H1 (cell line): ENCODE results near the gene GNG8. TPM values are rescaled to one million over a fixed set of nuclear protein-coding genes. Genes with fewer than 3 reads are reported as not detected.

Experiments used
- CTCF ChIA-PET: fragments of 300-600 bp; sonication (Branson Sonifier 250); formaldehyde crosslinking; loops from one replicate; lab custom pipeline; 2021; ENCODE audit not compliant: partially characterized antibody; lab: Charles Lee
- POLR2A ChIA-PET: fragments of 300-600 bp; sonication (Branson Sonifier 250); formaldehyde crosslinking; loops from one replicate; lab custom pipeline; 2021; ENCODE audit warnings: inconsistent platforms; ENCODE audit not compliant: partially characterized antibody; lab: Charles Lee
- DNase-seq, 2 experiments: peaks; one replicate each; pipeline versions ENCODE4 v3.0.0 to v3.0.0-alpha.2; 2010 to 2022; ENCODE audit warnings: low spot score in 2 of 2, low read depth in 1 of 2, mixed read lengths in 1 of 2
- FAIRE-seq: peaks from 2 replicates; lab custom pipeline; 2011; peaks lifted over from hg19 to GRCh38; lab: Jason Lieb, UNC
- H2AFZ ChIP-seq: 2 replicates; pipeline ENCODE4 v1.8.1; 2012; ENCODE audit warnings: low read length, inconsistent platforms
- H2AK5ac ChIP-seq: 2 replicates; pipeline ENCODE4 v1.6.1; 2013; ENCODE audit warnings: low read depth, low read length
- H2BK120ac ChIP-seq: replicated peaks from 2 replicates; pipeline ENCODE3; 2013; ENCODE audit warnings: low read depth, low read length, inconsistent platforms
- H2BK12ac ChIP-seq: 2 replicates; pipeline ENCODE4 v1.6.1; 2013; ENCODE audit warnings: low read depth, low read length
- H2BK15ac ChIP-seq: 2 replicates; pipeline ENCODE4 v1.6.1; 2013; ENCODE audit warnings: low read length
- H2BK20ac ChIP-seq: 2 replicates; pipeline ENCODE4 v1.6.1; 2013; ENCODE audit warnings: low read length
- H2BK5ac ChIP-seq: 2 replicates; pipeline ENCODE4 v1.6.1; 2013; ENCODE audit warnings: low read depth, low read length
- H3K14ac ChIP-seq: 2 replicates; pipeline ENCODE4 v1.6.1; 2013; ENCODE audit warnings: inconsistent platforms; ENCODE audit not compliant: insufficient read length
- H3K18ac ChIP-seq: 2 replicates; pipeline ENCODE4 v1.6.1; 2013; ENCODE audit warnings: low read length; ENCODE audit errors: extremely low read depth
- H3K23ac ChIP-seq: 2 replicates; pipeline ENCODE4 v1.6.1; 2013; ENCODE audit warnings: inconsistent platforms; ENCODE audit not compliant: insufficient read length
- H3K23me2 ChIP-seq: 2 replicates; pipeline ENCODE4 v1.6.1; 2013; ENCODE audit warnings: low read depth, low read length
- H3K27ac ChIP-seq: 2 replicates; pipeline ENCODE4 v1.6.1; 2011; ENCODE audit warnings: low read depth, low read length, inconsistent platforms
- H3K27me3 ChIP-seq, 4 experiments: replicated peaks in 1 of 4; 1 replicate in 1 of 4; 2 replicates in 3 of 4; pipeline versions ENCODE4 v1.6.1 to v1.8.1; 2011 to 2013; ENCODE audit warnings: low read length in 3 of 4, mild to moderate bottlenecking in 3 of 4, inconsistent platforms in 2 of 4, mixed read lengths in 2 of 4, moderate library complexity in 1 of 4; ENCODE audit not compliant: control insufficient read depth in 3 of 4, insufficient read depth in 3 of 4; ENCODE audit errors: extremely low read depth in 1 of 4
- H3K36me3 ChIP-seq, 4 experiments: 2 replicates each; pipeline versions ENCODE4 v1.6.1 to v1.8.1; 2011 to 2013; ENCODE audit warnings: mild to moderate bottlenecking in 4 of 4, low read length in 3 of 4, moderate library complexity in 2 of 4, control low read depth in 1 of 4, inconsistent platforms in 1 of 4; ENCODE audit not compliant: insufficient read depth in 4 of 4, control insufficient read depth in 2 of 4
- H3K4ac ChIP-seq: replicated peaks from 2 replicates; pipeline ENCODE3; 2013; ENCODE audit warnings: low read length, low read depth, mixed read lengths, inconsistent platforms; ENCODE audit not compliant: insufficient read length
- H3K4me1 ChIP-seq, 4 experiments: replicated peaks in 1 of 4; 1 replicate in 1 of 4; 2 replicates in 3 of 4; pipeline versions ENCODE4 v1.6.1 to v1.8.1; 2011 to 2013; ENCODE audit warnings: low read length in 3 of 4, inconsistent platforms in 2 of 4, mixed read lengths in 1 of 4; ENCODE audit not compliant: insufficient read depth in 4 of 4, control insufficient read depth in 3 of 4
- H3K4me2 ChIP-seq, 2 experiments: 2 replicates each; pipeline versions ENCODE4 v1.6.1 to v1.8.1; 2011 to 2013; ENCODE audit warnings: low read depth in 2 of 2, low read length in 2 of 2, control low read depth in 1 of 2, inconsistent platforms in 1 of 2, mild to moderate bottlenecking in 1 of 2; ENCODE audit not compliant: insufficient read depth in 1 of 2
- H3K4me3 ChIP-seq, 4 experiments: fragments of 200-600, 300-600 bp in 1 of 4; sonication (generic), shearing (Covaris generic), sonication (Bioruptor Twin) in 1 of 4; 2 replicates each; pipeline versions ENCODE4 v1.5.1 to v1.8.1; 2011 to 2016; ENCODE audit warnings: low read length in 4 of 4, low read depth in 3 of 4, control low read depth in 2 of 4, inconsistent platforms in 2 of 4, mild to moderate bottlenecking in 2 of 4, mixed read lengths in 1 of 4, moderate library complexity in 1 of 4; ENCODE audit not compliant: insufficient read depth in 2 of 4; ENCODE audit errors: extremely low read depth in 1 of 4
- H3K56ac ChIP-seq: replicated peaks from 2 replicates; pipeline ENCODE3; 2013; ENCODE audit warnings: low read depth, mild to moderate bottlenecking, mixed read lengths, low read length, inconsistent platforms; ENCODE audit not compliant: insufficient read length
- H3K79me1 ChIP-seq: 2 replicates; pipeline ENCODE4 v1.6.1; 2013; ENCODE audit warnings: low read depth, low read length, control low read depth
- H3K79me2 ChIP-seq, 2 experiments: 2 replicates each; pipeline versions ENCODE4 v1.6.1 to v1.8.1; 2012 to 2013; ENCODE audit warnings: low read length in 2 of 2, mild to moderate bottlenecking in 2 of 2, inconsistent platforms in 1 of 2; ENCODE audit not compliant: insufficient read depth in 2 of 2, control insufficient read depth in 1 of 2
- H3K9ac ChIP-seq, 4 experiments: replicated peaks in 1 of 4; 1 replicate in 1 of 4; 2 replicates in 3 of 4; pipeline versions ENCODE4 v1.6.1 to v1.8.1; 2011 to 2013; ENCODE audit warnings: low read depth in 3 of 4, low read length in 3 of 4, control low read depth in 2 of 4, mild to moderate bottlenecking in 2 of 4, moderate library complexity in 2 of 4, inconsistent platforms in 1 of 4; ENCODE audit errors: extremely low read depth in 1 of 4
- H3K9me3 ChIP-seq, 2 experiments: 2 replicates each; pipeline versions ENCODE4 v1.6.1 to v1.8.1; 2012 to 2013; ENCODE audit warnings: mild to moderate bottlenecking in 2 of 2, moderate library complexity in 2 of 2, control low read depth in 1 of 2, inconsistent platforms in 1 of 2, low read depth in 1 of 2, low read length in 1 of 2, mixed read lengths in 1 of 2; ENCODE audit not compliant: insufficient read depth in 2 of 2
- H4K20me1 ChIP-seq, 2 experiments: replicated peaks in 1 of 2; 2 replicates each; pipeline versions ENCODE3 to v1.8.1; 2011 to 2013; ENCODE audit warnings: inconsistent platforms in 2 of 2, low read length in 2 of 2, mild to moderate bottlenecking in 1 of 2; ENCODE audit not compliant: insufficient read depth in 2 of 2, control insufficient read depth in 1 of 2
- H4K5ac ChIP-seq: 2 replicates; pipeline ENCODE4 v1.6.1; 2013; ENCODE audit warnings: low read length, low read depth, mixed read lengths, inconsistent platforms; ENCODE audit not compliant: insufficient read length
- H4K8ac ChIP-seq: 2 replicates; pipeline ENCODE4 v1.8.0; 2013; ENCODE audit warnings: mild to moderate bottlenecking, moderate library complexity, low read length, inconsistent platforms; ENCODE audit not compliant: insufficient read depth; ENCODE audit errors: extremely low read depth
- H4K91ac ChIP-seq: replicated peaks from 2 replicates; pipeline ENCODE3; 2013; ENCODE audit warnings: low read length, mixed read lengths, inconsistent platforms; ENCODE audit not compliant: insufficient read length
- CEBPB ChIP-seq: IDR thresholded peaks from 2 replicates; pipeline ENCODE4 v1.6.1; 2012; ENCODE audit warnings: low read depth, low read length
- GTF2F1 ChIP-seq: IDR thresholded peaks from 2 replicates; pipeline ENCODE4 v1.6.1; 2012; ENCODE audit warnings: low read depth, low read length, improper control_type of control experiment, borderline replicate concordance
- KDM1A ChIP-seq: fragments of 200-600, 300-600 bp; sonication (generic); IDR thresholded peaks from 2 replicates; pipeline ENCODE4 v1.7.1; 2016; ENCODE audit warnings: mild to moderate bottlenecking, low read length, borderline replicate concordance
- KDM5A ChIP-seq: fragments of 200-600 bp; IDR thresholded peaks from 2 replicates; pipeline ENCODE4 v1.7.1; 2012; ENCODE audit warnings: mild to moderate bottlenecking, low read length, inconsistent platforms, mixed read lengths
- MAFK ChIP-seq: IDR thresholded peaks from 2 replicates; pipeline ENCODE4 v1.6.1; 2012; ENCODE audit warnings: low read depth, mild to moderate bottlenecking, improper control_type of control experiment, low read length
- POLR2A ChIP-seq, 2 experiments: IDR thresholded peaks; 1 replicate in 1 of 2; 2 replicates in 1 of 2; pipeline ENCODE4 v1.6.1; 2011; ENCODE audit warnings: low read depth in 2 of 2, low read length in 2 of 2, mild to moderate bottlenecking in 2 of 2; ENCODE audit errors: control extremely low read depth in 1 of 2
- SIN3A ChIP-seq, 2 experiments: IDR thresholded peaks in 1 of 2; conservative IDR thresholded peaks in 1 of 2; 2 replicates each; pipeline ENCODE4 v1.6.1; 2011 to 2012; ENCODE audit warnings: low read length in 2 of 2, improper control_type of control experiment in 1 of 2, low read depth in 1 of 2, mild to moderate bottlenecking in 1 of 2
- TAF1 ChIP-seq: IDR thresholded peaks from 2 replicates; pipeline ENCODE4 v1.6.1; 2011; ENCODE audit warnings: mild to moderate bottlenecking, low read depth, low read length
- TBP ChIP-seq: IDR thresholded peaks from 2 replicates; pipeline ENCODE4 v1.6.1; 2011; ENCODE audit warnings: low read depth, low read length, improper control_type of control experiment
- YY1 ChIP-seq: IDR thresholded peaks from 2 replicates; pipeline ENCODE4 v1.6.1; 2011; ENCODE audit warnings: low read depth, mild to moderate bottlenecking, low read length
- ZNF274 ChIP-seq: IDR thresholded peaks from 2 replicates; pipeline ENCODE4 v1.7.0; 2012; ENCODE audit warnings: low read length, borderline replicate concordance; ENCODE audit errors: extremely low read depth
- WGBS, 2 experiments: shearing (Covaris generic) in 1 of 2; methylation state at CpG; one replicate each; pipeline versions ENCODE4 v1.1.6 to v1.1.7; 2013 to 2015; ENCODE audit warnings: low lambda C conversion rate in 2 of 2, mixed read lengths in 2 of 2, inconsistent platforms in 1 of 2, low coverage in 1 of 2, missing lambda C conversion rate in 1 of 2; ENCODE audit not compliant: insufficient replicate concordance in 2 of 2, insufficient coverage in 1 of 2, insufficient read length in 1 of 2; ENCODE audit errors: extremely low coverage in 1 of 2, missing lambda C conversion rate in 1 of 2; 5-methylcytosine and 5-hydroxymethylcytosine counted together
- polyA plus RNA-seq, 7 experiments: library from polyadenylated mRNA; depleted of rRNA in 3 of 7; stranded (reverse) in 5 of 7; unstranded in 2 of 7; fragments of >200 nt in 5 of 7; fragments of 200-250 nt in 2 of 7; gene quantifications; 1 replicate in 5 of 7; 2 replicates in 1 of 7; 4 replicates in 1 of 7; pipeline versions ENCODE4 v1.2.1 to v1.2.3, GENCODE V29; 2011 to 2013; ENCODE audit warnings: missing spikeins in 2 of 7, mixed read lengths in 2 of 7
- total RNA-seq: library from RNA; stranded (reverse); fragmentation: NEBNext Ultra II Directional; extraction: Animal tissue kit (Norgen Biotek cat#: 25700); gene quantifications from 2 replicates; pipeline ENCODE4 v1.2.1, GENCODE V29; 2021

GNG8 gene
- total and polyA plus RNA-seq, 2 of the 8 experiments (the other 6 are each of a cell fraction or from before 2014, with no cell fraction given), result not detected

DNA sequence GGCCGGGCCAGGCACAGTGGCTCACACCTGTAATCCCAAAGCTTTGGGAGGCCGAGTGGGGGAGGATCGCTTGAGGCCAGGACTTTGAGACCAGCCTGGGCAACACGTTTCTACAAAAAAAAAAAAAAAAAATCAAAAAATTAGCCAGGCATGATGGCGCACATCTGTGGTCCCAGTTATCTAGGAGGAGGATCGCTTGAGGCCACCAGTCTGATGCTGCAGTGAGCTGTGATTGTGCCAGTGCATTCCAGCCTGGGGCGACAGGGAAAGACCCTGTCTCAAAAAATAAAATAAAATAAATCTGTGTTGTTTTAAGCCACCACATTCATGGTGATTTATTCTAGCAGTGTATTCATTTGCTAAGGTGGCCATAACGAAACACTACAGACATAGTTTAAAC, 29.1 kb upstream of the GNG8 start:
- H2AFZ ChIP-seq, result no peak overlapping the region
- no peak overlapping the region for H3K23ac ChIP-seq
- H2BK5ac ChIP-seq, result no peak overlapping the region
- TF ChIP-seq POLR2A (IDR thresholded peaks at IDR 0.05; ENCODE audit: control extremely low read depth in 1 of 2, low read depth in 2 of 2, low read length in 2 of 2), result no peak
- no peak for TF ChIP-seq TAF1
- TF ChIP-seq ZNF274, result no peak
- no peak for TF ChIP-seq SIN3A (conservative IDR thresholded peaks at IDR 0.05 in 1 of 2, IDR thresholded peaks at IDR 0.05 in 1 of 2; ENCODE audit: low read depth in 1 of 2, low read length in 2 of 2)
- no peak for TF ChIP-seq YY1
- TF ChIP-seq TBP, result no peak
- TF ChIP-seq KDM1A, result no peak
- no peak for TF ChIP-seq CEBPB
- TF ChIP-seq KDM5A, result no peak
- TF ChIP-seq MAFK, result no peak
- TF ChIP-seq GTF2F1, result no peak

More for the DNA sequence above, 29.1 kb upstream of the GNG8 start:
- Histone ChIP-seq H4K8ac (no peak overlapping the region), H3K56ac (no peak overlapping the region), H3K27me3 (peaks cover 0 to 4% (median 4%) of the 10 kb centered on the region in 4 experiments; a peak in 3 of 7 replicates), H3K4me2 (no peak overlapping the region), H3K9me3 (no peaks in the 10 kb centered on the region), H2AK5ac (no peak overlapping the region), H2BK120ac (no peak overlapping the region), H3K27ac (no peak overlapping the region), H4K5ac (no peak overlapping the region), H4K20me1 (no peaks in the 10 kb centered on the region), H3K18ac (no peak overlapping the region), H3K14ac (no peak overlapping the region), H3K4ac (no peak overlapping the region), H2BK12ac (no peak overlapping the region), H3K79me1 (no peaks in the 10 kb centered on the region), H4K91ac (no peak overlapping the region), H3K4me1 (peaks cover 0 to 4% (median 2%) of the 10 kb centered on the region in 4 experiments; a peak in 4 of 7 replicates), H3K36me3 (no peaks in the 10 kb centered on the region), H3K23me2 (peaks cover 7% of the 10 kb centered on the region; the same call in 1 of the 2 replicates), H3K9ac (no peak overlapping the region), H2BK15ac (no peak overlapping the region), H3K79me2 (no peaks in the 10 kb centered on the region), H2BK20ac (no peak overlapping the region), H3K4me3 (no peak overlapping the region)
- 86% methylated on average over 5 of the region's 8 CpGs; no CpG with 5 or more reads in 1 of the 2 experiments for WGBS, 2 experiments
- CTCF ChIA-PET, result interaction anchor here (0.6 to 18.2 kb wide), 4 partner anchors 8 to 48 kb away, joined by 4 to 341 read pairs (median 30); no protein-coding TSS in a partner anchor
- POLR2A ChIA-PET, result interaction anchor here (0.6 kb wide), 1 partner anchor 123 kb away, joined by 3 read pairs; the partner anchor contains the start of gene SLC1A5
- FAIRE-seq (no peak), DNase-seq (no peak)
